HG03575 (cell line): ENCODE data around the gene LIF.
"Not testable (repeated sequence)": the region's sequence is repeated elsewhere in the genome, so short reads cannot be mapped to it uniquely, and the experiment has no call there.

Experiments used
- ATAC-seq: cut with Tn5 transposase; IDR thresholded peaks from one replicate; pipeline ENCODE4 v1.9.1; 2021; ENCODE audit not compliant: unreplicated experiment, insufficient number of reproducible peaks, low FRiP score; ENCODE audit errors: extremely low read depth

The LIF gene

GRCh38 chr22:30200905-30201304, 45.7 kb downstream of the LIF start:
- ATAC-seq: not testable (repeated sequence)

GRCh38 chr22:30198921-30199320, 47.6 kb downstream of the LIF start:
- no peak for ATAC-seq

GRCh38 chr22:30198152-30198825, 48.3 kb downstream of the LIF start:
- ATAC-seq: no peak

- no peak for ATAC-seq
Observed at GRCh38 chr22:30197389-30197788, 49.2 kb downstream of the LIF start.

GRCh38 chr22:30196880-30197336, 49.7 kb downstream of the LIF start:
- no peak for ATAC-seq

- ATAC-seq: no peak
Observed at GRCh38 chr22:30196141-30196879, 50.2 kb downstream of the LIF start.

GRCh38 chr22:30195245-30196140, 51.1 kb downstream of the LIF start:
- ATAC-seq: no peak

- ATAC-seq: no peak
Observed at GRCh38 chr22:30193031-30193775, 53.4 kb downstream of the LIF start.

- ATAC-seq: no peak
Observed at GRCh38 chr22:30192427-30192826, 54.1 kb downstream of the LIF start.

GRCh38 chr22:30191040-30191701, 55.4 kb downstream of the LIF start:
- ATAC-seq: no peak

GRCh38 chr22:30190574-30190973, 56.0 kb downstream of the LIF start:
- no peak for ATAC-seq
